GM12878 (cell line): ENCODE measurements around the gene TYSND1. TPM values are rescaled to one million over a fixed set of nuclear protein-coding genes. Genes with fewer than 3 reads are reported as not detected.

Experiments used
- ELK1 ChIP-seq: IDR thresholded peaks from 2 replicates; pipeline ENCODE4 v1.6.1; 2012; ENCODE audit warnings: low read depth, low read length, improper control_type of control experiment
- HDGF ChIP-seq: fragments of 450-650 bp; IDR thresholded peaks from 2 replicates; pipeline ENCODE4 v1.6.1; 2016; ENCODE audit warnings: antibody characterized with exemption
- KDM1A ChIP-seq: fragments of 200-600 bp; sonication (generic); IDR thresholded peaks from 2 replicates; pipeline ENCODE4 v1.6.1; 2016; ENCODE audit warnings: borderline replicate concordance
- NR2F1 ChIP-seq: fragments of 450-650 bp; conservative IDR thresholded peaks from 2 replicates; pipeline ENCODE4 v1.6.1; 2017; ENCODE audit warnings: mild to moderate bottlenecking
- NRF1 ChIP-seq: conservative IDR thresholded peaks from 2 replicates; pipeline ENCODE4 v1.6.1; 2011; ENCODE audit warnings: mild to moderate bottlenecking, low read depth, low read length, improper control_type of control experiment
- RB1 ChIP-seq: fragments of 450-650 bp; formaldehyde crosslinking; IDR thresholded peaks from 2 replicates; pipeline ENCODE4 v1.6.1; 2017; ENCODE audit warnings: mild to moderate bottlenecking, borderline replicate concordance
- RELB ChIP-seq: fragments of 450-650 bp; IDR thresholded peaks from 2 replicates; pipeline ENCODE4 v1.6.1; 2017; ENCODE audit warnings: low read depth, mild to moderate bottlenecking, moderate library complexity
- WRNIP1 ChIP-seq: IDR thresholded peaks from 2 replicates; pipeline ENCODE4 v1.6.1; 2011; ENCODE audit warnings: low read depth, low read length, improper control_type of control experiment, borderline replicate concordance
- ZBED1 ChIP-seq: IDR thresholded peaks from 2 replicates; pipeline ENCODE4 v1.6.1; 2016; ENCODE audit warnings: borderline replicate concordance
- polyA plus RNA-seq, 11 experiments: library from polyadenylated mRNA; depleted of rRNA in 4 of 11; unstranded in 6 of 11; stranded (reverse) in 5 of 11; fragments of >200 nt; fragmentation: Nextera tagmentation in 4 of 11; fragmentation: Illumina TruSeq in 1 of 11; extraction: Ambion mirVana in 4 of 11; extraction: Trizol in 1 of 11; gene quantifications; 1 replicate in 1 of 11; 2 replicates in 10 of 11; pipeline versions ENCODE4 v1.2.1 to v1.2.3, GENCODE V29; 2011 to 2016; ENCODE audit warnings: inconsistent platforms in 2 of 11, missing spikeins in 2 of 11, low read depth in 1 of 11
- total RNA-seq, 4 experiments: library from RNA; depleted of rRNA in 3 of 4; stranded (reverse); fragments of >200 nt in 3 of 4; fragmentation: Illumina TruSeq in 1 of 4; extraction: Trizol in 1 of 4; gene quantifications; 2 replicates each; pipeline versions ENCODE4 v1.2.1 to v1.2.3, GENCODE V29; 2013 to 2021

TYSND1 gene
- total and polyA plus RNA-seq, 10 of the 15 experiments (the other 5 are each of a cell fraction or from before 2014, with no cell fraction given) = 1.9 to 21.4 (median 12.0) TPM

- TF ChIP-seq WRNIP1 (no peak), ELK1 (no peak), RELB (no peak), RB1 (no peak), KDM1A (no peak), NR2F1 (no peak), HDGF (no peak), NRF1 (no peak), ZBED1 (no peak)
Measured at GRCh38 chr10:70126700-70127395, 19.7 kb downstream of the TYSND1 start (continued).
